Right ventricle myocardium superior (tissue), 1 donor: Measurements from ENCODE around the gene RIOK2. TPM values are rescaled to one million over a fixed set of nuclear protein-coding genes. Genes with fewer than 3 reads are reported as not detected.
A peak's percentile ranks its signal among the peaks of the same experiment; 100 is the strongest.
"Not testable (repeated sequence)": the region's sequence is repeated elsewhere in the genome, so short reads cannot be mapped to it uniquely, and the experiment has no call there.

Source experiments
- ATAC-seq: fragments of 200-7000 bp; cut with Tn5 transposase; one replicate; pipeline ENCODE4 v1.9.1; 2020; ENCODE audit warnings: mild to moderate bottlenecking; ENCODE audit not compliant: poor library complexity
- DNase-seq: peaks from one replicate; pipeline ENCODE4 v3.0.0-alpha.2; 2020
- intact Hi-C: fragments of 100-400 bp; cut with DNase I; formaldehyde crosslinking; loops from one replicate; pipeline ENCODE4 v1.11.2; 2022
- long read RNA-seq: library from polyadenylated mRNA; unstranded; transcript quantifications from one replicate; pipeline ENCODE4 v2.0.0, GENCODE V29; 2021
- total RNA-seq: library from RNA; stranded (reverse); fragmentation: NEBNext Ultra II Directional; extraction: Animal tissue kit (Norgen Biotek cat#: 25700); gene quantifications from one replicate; pipeline ENCODE4 v1.2.1, GENCODE V29; 2021
- donor health status: DM: no; HTN: yes; CAD: no; lungs with severe emphysema.

RIOK2 gene
- total RNA-seq: 21.0 TPM
- long read RNA-seq, transcript RIOK2-201 (10 exons, 3,922 nt): major isoform, 33 of 36 reads
- long read RNA-seq, partial matches to known transcripts: 0 of 36 reads
- long read RNA-seq, other reads (novel, unspliced or antisense): 3 of 36 reads

DNA sequence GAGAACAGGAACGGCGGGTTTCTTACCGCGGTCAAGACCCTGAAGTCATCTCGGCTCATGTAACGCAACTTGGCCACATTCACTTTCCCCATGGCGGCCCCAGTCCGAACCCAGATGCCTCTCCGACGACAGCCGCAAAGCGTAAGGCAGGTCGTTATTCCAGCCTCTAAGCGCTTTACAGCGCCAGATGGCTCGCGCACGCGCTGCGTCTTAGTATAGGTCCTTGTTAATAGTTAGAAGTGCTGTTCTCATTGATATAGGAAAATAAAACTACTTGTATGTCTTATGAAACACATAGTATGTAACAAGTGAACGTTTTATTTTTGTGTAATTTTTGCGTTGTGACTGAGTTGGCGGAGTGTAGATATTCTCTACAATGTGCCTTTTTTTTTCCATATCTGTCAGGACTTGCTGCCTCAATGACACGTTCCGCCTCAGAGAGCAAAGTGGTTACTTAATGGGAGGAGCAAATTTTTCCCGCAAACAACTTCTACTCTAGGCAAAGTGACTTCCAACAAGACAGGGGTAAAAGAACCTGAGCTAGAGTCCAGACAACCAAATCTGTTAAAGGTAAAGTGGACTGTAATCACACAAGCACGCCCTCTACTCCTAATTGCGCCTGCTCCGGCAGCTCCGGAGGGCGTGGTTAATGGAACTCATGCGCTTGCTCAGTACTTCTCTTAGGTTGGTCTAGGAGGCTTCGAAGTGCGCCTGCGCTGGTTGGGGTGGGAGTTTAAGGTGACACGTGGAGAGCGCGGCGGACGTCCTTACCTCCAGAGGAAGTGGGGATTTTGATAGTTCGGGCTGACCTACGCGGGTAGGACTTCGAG lies at the start of gene RIOK2:
Gene RIOK2, minus strand, starts transcription at position 148 of the 830 bp plus-strand sequence. Its CDS starts 56 bp downstream, at position 92.
- DNase-seq: peak; percentile 96
- intact Hi-C loops: no loop called here
- ATAC-seq: peak; percentile 98

DNA sequence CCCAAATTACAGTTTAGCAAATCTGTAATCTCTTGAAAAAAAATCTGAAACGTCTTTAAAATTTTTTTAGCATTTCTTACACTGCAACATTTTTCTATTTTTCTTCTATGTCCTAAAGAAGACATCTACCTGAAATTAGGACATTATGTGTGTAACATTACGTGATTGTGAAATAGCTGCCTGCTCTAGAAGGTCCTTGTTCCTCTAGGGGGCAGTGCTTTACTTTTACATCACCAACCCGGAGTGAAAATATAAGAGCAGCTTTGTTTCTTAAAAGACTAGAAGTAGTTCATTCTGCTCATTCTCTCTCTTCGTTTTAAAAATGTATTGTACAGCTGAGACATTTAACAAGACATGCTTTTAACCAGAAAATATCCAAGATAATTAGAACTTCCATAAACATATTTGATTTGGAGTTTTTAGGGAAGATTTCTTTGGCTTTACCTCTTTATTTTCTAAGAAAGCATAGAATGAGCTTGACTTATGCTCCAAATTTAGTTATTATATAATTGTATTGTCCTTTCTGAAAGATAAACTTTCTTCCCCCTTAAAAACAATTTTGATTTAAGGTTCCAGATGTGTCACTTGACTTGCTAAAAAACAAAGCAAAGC lies 48.1 kb upstream of the RIOK2 start:
- intact Hi-C loops: loop anchor here (5.0 kb wide), 1 partner anchor 1596 kb away; no protein-coding TSS in a partner anchor
- DNase-seq (no peak), ATAC-seq (peak; percentile 94)

DNA sequence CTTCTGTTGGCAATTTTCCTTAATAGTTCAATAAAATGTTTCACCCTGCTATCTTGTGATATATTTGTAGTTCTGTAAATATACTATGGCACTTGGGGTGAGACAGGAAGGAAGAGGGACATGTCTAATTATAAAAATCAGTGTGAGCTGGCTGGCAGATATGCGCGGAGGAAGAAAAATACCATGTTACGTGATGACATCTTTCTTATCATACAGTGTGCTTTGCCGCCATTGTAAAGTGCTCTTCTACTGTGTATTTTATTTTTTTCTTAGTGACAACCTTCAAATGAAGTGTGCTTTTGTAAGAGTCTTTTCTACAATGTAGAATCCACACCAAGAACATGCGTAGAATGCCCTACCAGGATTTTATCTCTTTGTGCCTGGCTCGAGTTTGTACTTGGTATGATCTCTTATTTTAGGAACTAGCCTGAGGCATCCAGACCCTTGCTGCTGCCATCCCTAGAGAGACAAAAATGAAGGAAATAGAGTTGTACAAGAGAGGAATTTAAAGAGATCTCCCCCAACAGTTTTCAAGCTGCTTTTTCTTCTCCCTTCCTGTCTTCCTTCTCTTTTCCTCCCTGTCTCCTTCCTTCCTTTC lies 46.7 kb upstream of the RIOK2 start:
- ATAC-seq (peak; percentile 53), DNase-seq (no peak)
- intact Hi-C loops: loop anchor here (5.0 kb wide), 2 partner anchors 303 to 1598 kb away; no protein-coding TSS in a partner anchor

DNA sequence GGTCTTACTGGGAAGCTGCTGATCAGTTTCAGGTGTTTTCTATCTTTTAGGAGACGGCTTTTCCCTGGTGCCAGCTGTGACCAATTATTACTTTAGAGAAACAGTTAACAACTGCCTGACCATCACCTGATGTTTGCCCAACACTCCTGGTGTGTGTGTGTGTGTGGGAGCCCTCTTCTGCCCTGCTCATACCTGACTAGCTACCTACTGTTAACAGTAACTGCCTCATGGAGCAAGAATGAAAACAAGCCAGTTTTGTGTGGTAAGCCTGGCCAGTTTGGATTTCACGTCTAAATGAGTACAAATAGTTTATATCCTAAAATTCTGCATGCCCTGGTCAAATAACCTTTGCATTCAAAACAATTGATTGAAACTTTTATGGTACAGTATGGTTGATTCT lies 46.1 kb upstream of the RIOK2 start:
- intact Hi-C loops: loop anchor here (5.0 kb wide), 1 partner anchor 303 kb away; no protein-coding TSS in a partner anchor
- no peak for ATAC-seq
- no peak for DNase-seq

DNA sequence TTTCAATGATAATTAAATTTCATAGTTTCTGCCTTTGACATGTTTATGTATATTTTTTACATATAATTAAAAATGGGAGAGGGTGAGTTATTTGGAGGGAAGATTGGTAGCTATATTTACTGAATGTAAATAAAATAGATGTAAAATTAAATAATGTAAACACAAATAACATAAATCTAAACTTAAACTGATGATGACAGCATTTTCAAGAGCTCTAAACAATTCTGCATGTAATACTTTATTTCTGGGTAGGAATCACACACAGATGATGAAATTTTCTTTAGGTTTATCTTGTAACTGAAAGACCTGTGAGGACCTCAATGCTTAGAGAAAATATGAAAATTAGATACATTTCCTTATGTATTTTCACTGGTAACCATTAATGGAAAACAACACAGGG lies 42.2 kb upstream of the RIOK2 start:
- intact Hi-C loops: loop anchor here (5.0 kb wide), 1 partner anchor 307 kb away; no protein-coding TSS in a partner anchor
- DNase-seq: no peak
- no peak for ATAC-seq

DNA sequence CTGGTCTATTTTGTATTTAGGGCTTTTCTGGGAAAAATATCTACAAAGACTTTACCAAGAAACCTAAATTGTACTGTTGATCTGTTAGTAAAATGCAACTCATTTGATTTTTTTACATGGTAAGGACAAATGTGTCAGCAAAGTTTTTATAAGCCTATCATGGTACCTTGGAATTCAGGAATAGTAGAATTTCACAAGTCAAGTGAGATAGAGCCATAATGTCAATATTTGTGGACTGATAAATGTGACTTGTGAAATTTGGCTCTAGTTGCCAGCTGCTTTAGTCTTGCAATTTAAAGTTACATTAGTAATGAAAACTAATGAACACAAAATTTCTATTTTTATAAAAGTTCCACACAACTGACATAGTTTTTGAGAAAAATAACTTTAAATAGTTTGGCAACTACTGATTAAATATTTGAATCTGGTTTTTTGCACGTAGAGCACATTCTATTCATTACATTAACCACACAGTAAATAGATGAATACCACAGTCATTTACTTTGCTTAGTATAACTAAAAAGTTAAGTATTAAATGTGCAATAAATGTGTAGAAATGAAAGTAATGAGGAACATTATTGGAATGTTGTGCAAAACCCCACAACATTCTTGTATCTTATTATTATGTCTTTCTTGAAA lies 41.2 kb upstream of the RIOK2 start:
- ATAC-seq (no peak), DNase-seq (no peak)
- intact Hi-C loops: no loop called here

DNA sequence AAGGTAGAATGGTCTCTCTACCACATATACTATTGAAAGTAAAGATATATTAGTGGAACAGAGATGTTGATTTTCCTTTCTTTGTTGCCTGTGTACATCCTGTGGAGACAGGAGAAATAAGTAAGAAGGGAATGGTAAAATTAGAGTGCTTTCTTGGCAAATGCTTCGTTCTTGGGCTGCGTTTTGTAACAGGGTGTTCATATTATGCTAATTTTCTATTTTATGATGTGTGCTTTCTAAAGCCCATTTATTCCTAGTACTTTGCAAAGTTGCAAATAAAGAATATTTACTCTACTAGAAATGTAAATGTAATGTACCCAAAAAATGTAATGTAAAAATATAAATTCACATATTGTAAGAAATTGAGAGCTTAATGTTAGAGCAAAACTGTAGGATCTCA lies 40.5 kb upstream of the RIOK2 start:
- intact Hi-C loops: no loop called here
- ATAC-seq: no peak
- no peak for DNase-seq

DNA sequence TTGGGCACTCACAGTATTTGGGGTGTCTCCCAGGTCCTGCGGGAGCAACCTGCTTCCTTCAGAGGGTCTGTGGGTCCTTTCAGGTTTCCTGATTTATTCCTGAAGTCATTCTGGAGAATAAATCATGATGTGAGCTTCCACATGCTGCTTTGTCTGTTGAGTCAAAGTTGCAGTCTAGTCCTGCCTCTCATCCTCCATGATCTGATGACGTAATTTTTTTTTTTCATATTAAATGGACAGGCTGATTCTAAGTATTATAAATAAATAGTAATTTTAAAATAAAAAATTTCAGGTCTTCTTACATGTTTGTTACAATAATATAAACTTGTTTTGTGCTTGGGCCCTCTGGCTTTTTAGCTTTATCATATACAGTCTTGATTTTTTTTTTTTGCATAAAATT lies 26.3 kb upstream of the RIOK2 start:
- DNase-seq: no peak
- intact Hi-C loops: no loop called here
- ATAC-seq: no peak

DNA sequence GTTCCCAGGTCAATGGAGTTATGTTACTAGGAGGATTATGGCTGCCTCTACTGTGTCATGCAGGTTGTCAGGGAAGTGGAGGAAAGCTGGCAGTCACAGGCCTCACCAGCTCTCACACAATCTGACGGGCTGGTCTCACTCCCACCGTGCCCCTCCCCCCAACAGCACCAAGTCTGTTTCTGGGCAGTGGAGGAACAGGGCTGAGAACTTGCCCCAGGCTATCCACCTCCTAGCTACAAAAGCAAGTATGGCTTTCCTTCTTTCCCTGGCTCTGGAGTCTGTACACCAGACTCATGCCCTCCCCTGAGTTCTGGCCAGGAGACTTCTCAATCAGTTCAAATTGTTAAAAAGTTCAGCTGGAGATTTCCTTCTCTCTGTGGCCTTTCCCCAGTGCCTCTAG lies 25.7 kb upstream of the RIOK2 start:
- intact Hi-C loops: no loop called here
- no peak for DNase-seq
- ATAC-seq: no peak

DNA sequence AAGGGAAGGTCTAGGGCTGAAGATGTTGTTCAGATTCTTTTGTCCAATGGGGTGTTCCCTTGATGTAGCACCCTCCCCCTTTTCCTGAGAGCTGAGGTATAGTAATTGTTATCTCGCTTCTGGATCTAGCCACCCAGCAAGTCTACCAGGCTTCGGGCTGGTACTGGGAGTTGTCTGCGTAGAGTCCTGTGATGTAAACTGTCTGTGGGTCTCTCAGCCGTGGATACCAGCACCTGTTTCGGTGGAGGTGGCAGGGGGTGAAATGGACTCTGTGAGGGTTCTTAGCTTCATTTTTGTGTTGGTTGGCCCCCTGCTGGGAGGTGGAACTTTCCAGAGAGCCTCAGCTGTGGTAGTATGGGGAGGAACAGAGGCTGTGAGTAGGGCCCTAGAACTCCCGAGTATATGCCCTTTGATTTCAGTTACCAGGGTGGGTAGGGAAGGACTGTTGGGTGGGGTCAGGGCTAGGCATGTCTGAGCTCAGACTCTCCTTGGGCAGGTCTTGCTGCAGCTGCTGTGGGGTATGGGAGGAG lies 25.2 kb upstream of the RIOK2 start:
- DNase-seq (no peak), ATAC-seq (no peak)
- intact Hi-C loops: no loop called here

DNA sequence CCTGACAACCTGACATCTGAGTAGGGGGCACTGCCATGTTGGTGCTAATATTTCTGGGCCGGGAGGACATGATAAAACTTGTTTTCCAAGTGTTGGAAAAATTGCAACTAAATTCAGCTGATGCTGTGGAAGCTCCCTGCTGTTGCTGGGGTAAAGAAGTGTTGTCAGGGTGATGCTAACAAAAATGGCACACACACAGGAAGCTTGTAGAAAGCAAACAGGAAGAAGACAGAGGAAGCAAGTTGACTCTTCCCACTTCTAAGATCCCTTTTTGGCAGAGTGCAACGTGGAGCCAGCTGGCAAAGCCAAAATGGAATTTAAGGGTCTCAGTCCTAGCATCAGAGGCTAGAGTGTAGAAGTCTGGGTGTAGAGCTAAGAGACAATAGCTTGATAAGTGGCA lies 11.3 kb upstream of the RIOK2 start:
- intact Hi-C loops: no loop called here
- ATAC-seq (peak; percentile 39), DNase-seq (no peak)

DNA sequence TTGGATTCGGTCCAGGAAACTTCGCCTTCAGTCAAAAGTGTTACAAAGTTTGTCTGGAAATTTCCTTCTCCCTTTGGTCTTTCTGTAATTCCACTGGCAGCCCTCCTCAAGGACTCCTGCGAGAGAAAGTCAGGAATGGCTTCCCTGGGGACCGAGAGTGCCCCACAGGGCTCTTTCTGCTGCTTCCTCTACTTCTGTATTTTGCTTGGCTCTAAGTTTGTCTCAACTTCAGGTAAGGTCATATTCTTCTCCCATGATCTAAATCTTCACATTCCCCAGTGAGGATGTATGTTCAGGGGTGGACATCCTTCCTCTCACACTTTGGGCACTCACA lies 10.3 kb upstream of the RIOK2 start:
- no peak for DNase-seq
- intact Hi-C loops: no loop called here
- ATAC-seq: no peak

DNA sequence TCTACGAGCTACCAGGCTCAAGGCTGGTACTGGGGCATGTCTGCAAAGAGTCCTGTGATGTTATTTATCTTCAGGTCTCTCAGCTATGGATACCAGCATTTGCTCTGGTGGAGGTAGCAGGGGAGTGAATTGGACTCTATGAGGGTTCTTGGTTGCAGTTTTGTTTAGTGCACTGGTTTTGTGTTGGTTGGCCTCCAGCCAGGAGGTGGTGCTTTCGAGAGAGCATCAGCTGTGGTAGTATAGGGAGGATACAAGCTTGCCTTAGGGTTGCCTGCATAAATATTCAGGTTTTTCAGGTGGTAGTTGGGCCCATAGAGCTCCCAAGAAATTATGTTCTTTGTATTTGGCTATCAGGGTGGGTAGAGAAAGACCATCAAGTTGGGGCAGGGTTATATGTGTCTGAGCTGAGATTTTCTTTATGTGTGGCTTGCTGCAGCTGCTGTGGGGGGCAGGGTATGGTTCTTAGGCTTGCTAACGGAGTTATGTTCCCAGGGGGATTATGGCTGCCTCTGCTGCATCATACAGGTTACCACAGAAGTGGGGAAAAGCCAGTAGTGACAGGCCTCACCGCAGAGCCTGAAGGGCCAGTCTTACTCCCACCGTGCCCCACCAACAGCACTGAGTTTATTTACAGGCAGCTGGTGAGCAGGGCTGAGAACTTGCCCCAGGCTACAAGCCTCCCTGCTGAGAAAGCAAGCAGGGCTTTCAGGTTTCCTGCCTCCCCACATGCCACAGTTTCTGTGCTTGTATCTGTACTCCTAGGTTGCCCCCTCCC lies 9.7 kb upstream of the RIOK2 start:
- ATAC-seq (no peak), DNase-seq (no peak)
- intact Hi-C loops: no loop called here

DNA sequence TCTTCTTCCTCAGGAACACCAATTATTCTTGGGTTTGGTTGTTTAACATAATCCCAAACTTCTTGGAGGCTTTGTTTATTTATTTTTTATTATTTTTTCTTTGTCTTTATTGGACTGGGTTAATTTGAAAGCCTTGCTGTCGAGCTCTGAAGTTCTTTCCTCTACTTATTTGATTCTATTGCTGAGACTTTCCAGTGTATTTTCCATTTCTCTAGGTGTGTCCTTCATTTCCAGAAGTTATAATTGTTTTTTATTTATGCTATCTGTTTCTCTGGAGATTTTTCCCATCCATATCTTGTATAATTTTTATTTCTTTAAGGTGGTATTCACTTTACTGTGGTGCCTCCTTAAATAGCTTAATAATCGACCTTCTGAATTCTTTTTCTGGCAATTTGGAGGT lies 8.8 kb upstream of the RIOK2 start:
- intact Hi-C loops: no loop called here
- ATAC-seq (no peak), DNase-seq (no peak)

DNA sequence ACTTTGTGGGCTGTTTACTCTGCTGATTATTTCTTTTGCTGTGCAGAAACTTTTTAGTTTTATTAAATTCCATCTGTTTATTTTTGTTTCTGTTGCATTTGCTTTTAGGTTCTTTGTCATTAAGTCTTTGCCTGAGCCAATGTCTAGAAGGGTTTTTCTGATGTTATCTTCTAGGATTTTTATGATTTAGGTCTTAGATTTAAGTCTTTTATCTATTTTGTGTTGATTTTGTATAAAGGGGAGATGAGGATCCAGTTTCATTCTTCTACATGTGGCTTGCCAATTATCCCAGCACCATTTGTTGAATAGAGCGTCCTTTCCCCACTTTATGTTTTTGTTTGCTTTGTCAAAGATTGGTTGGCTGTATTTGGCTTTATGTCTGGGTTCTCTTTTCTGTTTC lies 6.5 kb upstream of the RIOK2 start:
- ATAC-seq, intact Hi-C loops, DNase-seq: not testable (repeated sequence)

DNA sequence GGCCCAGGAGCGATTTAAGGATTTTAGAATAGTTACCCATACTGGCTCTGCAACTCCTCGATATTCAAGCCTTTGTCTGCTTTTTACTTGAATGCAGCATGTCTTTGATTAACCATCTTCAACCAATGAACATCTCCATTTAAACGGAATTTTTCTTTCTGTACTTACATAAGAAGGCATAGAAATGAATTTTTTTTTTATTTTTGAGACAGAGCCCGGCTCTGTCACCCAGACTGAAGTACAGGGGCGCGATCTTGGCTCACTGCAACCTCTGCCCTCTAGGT lies 825 bp upstream of the RIOK2 start:
- DNase-seq: no peak
- intact Hi-C loops: no loop called here
- no peak for ATAC-seq

DNA sequence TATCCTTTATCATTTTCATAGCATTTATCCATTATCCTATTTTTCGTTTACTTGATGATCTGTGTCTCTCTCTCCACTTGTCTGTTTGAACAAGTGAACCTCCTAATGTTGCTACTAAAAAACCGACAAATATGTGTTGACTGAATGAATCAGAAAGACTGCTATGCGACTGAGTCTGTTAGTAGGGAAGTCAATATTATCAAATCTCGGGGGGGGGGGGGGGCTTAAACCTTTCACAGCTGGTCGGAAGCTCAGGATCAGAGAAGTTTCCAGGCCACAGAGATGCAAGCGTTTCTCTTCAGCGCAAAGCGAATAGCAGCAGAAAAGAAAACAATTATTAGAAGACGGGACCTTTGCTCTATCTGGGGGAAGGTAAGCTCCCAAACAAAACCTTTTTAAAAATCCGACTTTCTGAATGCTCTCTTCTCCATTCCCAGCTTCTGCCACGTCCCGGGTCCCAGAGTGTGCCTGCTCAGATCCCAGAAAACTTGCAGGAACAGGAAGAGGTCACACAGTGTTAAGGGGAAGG lies 412 bp downstream of the RIOK2 start:
- intact Hi-C loops: no loop called here
- DNase-seq (no peak), ATAC-seq (no peak)

DNA sequence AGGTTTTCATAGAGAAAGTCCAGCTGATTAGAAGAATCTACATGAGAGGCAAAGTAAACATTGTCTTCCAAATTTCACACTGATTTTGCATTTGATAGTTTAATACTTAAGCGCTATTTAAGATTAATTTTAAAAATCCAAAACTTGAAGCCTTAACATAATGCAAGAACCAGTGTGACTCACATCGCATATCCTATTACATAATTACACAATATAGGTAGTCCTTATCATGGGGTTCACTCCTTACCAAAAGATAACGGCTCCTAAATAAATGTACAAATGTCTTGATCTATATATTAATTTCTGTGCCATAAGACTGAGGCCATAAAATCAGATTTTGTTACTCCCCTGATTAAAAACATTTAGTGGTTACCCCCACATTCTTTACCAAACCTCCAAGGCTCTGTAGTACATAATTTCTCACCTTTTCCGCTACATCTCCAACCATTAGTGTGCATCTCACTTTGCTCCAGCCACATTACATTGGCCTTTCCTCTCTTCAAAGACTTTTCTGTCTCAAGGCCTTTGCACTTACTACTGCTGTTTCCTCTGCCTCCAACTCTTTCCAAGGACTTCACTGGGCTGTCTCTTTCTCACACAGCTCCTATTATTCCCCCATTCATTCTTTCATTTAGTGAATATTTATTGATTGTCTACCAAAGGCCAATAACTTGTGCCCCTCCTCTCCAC lies 1.0 kb downstream of the RIOK2 start:
- DNase-seq (no peak), ATAC-seq (no peak)
- intact Hi-C loops: no loop called here
